Measurements from ENCODE around the gene SMARCD2. TPM values are rescaled to one million over a fixed set of nuclear protein-coding genes. Genes with fewer than 3 reads are reported as not detected.

Gene SMARCD2
- total RNA-seq, 1 donor from 2014 or later, result 78.0 TPM

DNA sequence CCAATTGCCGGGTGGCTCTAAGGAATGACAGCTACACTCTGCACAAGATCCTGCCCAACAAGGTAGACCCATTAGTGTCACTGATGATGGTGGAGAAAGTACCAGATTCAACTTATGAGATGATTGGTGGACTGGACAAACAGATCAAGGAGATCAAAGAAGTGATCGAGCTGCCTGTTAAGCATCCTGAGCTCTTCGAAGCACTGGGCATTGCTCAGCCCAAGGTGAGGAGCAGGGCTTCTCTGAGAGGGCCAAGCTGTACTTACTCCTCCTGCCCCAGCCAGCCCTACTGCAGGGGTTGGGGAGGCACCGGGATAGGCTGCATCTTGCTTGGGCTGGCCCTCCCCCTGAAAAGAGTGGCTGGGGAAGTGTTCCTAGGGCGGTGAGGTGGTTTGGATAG lies 12.2 kb downstream of the SMARCD2 start:
- H3K4me1 ChIP-seq, result peaks cover 10 to 22% of the 10 kb centered on the region in 2 donors

GRCh38 chr17:63828936-63829335 lies 13.5 kb downstream of the SMARCD2 start:
- H3K9me3 ChIP-seq, result no peaks in the 10 kb centered on the region
- H3K4me3 ChIP-seq, result peak overlapping the region; percentile 66 to 90
- no peak for TF ChIP-seq CTCF (IDR thresholded peaks at IDR 0.05)
- intact Hi-C loops (cut with DNase I), result loop anchor here (5.0 kb wide), 2 partner anchors 277 to 678 kb away; partner anchors contain the start of genes CEP95, DCAF7 and DDX5
- no peaks in the 10 kb centered on the region for H3K27me3 ChIP-seq
- peaks cover 10 to 22% of the 10 kb centered on the region in 2 donors for H3K4me1 ChIP-seq
- no peak for DNase-seq (ENCODE audit: low spot score in 2 of 2)
- no peak overlapping the region for H3K27ac ChIP-seq
- H3K36me3 ChIP-seq, result peaks cover 64 to 69% of the 10 kb centered on the region in 2 donors

More for the DNA sequence above, 12.2 kb downstream of the SMARCD2 start:
- no peak for TF ChIP-seq CTCF (IDR thresholded peaks at IDR 0.05)
- no peaks in the 10 kb centered on the region for H3K27me3 ChIP-seq
- intact Hi-C loops (cut with DNase I), result no loop called here
- peaks cover 64 to 70% of the 10 kb centered on the region in 2 donors for H3K36me3 ChIP-seq
- no peak overlapping the region for H3K4me3 ChIP-seq
- no peak overlapping the region for H3K27ac ChIP-seq
- no peak for DNase-seq (ENCODE audit: low spot score in 2 of 2)
- H3K9me3 ChIP-seq, result no peaks in the 10 kb centered on the region

GRCh38 chr17:63827801-63828221 lies 14.7 kb downstream of the SMARCD2 start:
- H3K27me3 ChIP-seq, result no peaks in the 10 kb centered on the region
- H3K9me3 ChIP-seq, result no peaks in the 10 kb centered on the region
- peak overlapping the region; percentile 89 to 90 for H3K27ac ChIP-seq
- H3K36me3 ChIP-seq, result peaks cover 58 to 69% of the 10 kb centered on the region in 2 donors
- intact Hi-C loops (cut with DNase I), result loop anchor here (1.0 to 5.0 kb wide), 6 partner anchors 15 to 679 kb away; partner anchors contain the start of genes CCDC47, CEP95, DCAF7 and DDX5
- H3K4me1 ChIP-seq, result peaks cover 10 to 22% of the 10 kb centered on the region in 2 donors
- DNase-seq (ENCODE audit: low spot score in 2 of 2), result no peak
- TF ChIP-seq CTCF (IDR thresholded peaks at IDR 0.05), result no peak
- H3K4me3 ChIP-seq, result peak overlapping the region; percentile 66 to 90

DNA sequence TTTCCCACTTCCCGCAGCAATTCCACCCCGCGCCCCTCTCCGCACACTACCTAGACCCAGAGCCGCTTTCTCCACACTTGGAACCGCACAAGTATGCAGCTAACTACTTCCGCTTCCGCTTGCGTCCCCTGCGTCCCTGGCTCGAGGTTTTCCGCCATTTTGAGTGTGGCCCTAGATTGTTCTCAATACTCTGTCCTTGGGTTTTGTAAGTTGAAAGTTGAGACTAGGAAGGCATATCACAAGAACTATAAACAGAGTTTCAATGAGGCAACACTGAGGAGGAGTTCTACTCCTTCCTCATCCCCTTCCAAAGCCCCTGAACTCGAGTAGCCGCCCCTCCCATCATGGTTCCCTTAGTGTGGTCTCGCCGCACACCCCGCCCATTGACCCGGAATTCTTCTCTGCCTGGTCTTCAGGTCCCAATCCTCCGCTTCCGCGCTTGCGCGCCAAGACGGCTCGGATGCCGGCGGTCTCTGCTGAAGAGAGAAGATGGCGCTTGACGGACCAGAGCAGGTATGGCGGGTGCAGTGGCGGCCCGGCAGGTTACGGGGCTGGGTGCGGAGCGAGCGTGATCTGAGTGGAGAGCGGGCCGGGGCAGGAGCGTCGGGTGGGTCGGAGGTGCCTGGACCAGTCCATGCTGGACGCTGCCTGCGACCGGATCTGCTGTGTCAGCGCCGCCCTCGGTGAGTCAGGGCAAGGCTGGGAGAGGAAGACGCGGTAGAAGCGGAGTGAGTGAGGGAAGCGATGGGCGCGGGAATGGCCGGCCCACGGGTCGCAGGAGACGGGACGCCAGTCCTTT lies 15.3 kb downstream of the SMARCD2 start, which contains the start of the genes FTSJ3 and PSMC5:
Gene FTSJ3 (minus strand): TSS at position 662 of the 799 bp plus-strand sequence. CDS start 761 bp downstream, outside the sequence.
Gene PSMC5 (plus strand): TSS at position 430 of the 799 bp plus-strand sequence. CDS start 60 bp downstream, at position 490.
- peak; percentile 78 to 97 for DNase-seq (ENCODE audit: low spot score in 2 of 2)
- peaks cover 10 to 22% of the 10 kb centered on the region in 2 donors for H3K4me1 ChIP-seq
- H3K36me3 ChIP-seq, result peaks cover 58 to 69% of the 10 kb centered on the region in 2 donors
- peak; percentile 25 to 52 (median 40) for TF ChIP-seq CTCF (IDR thresholded peaks at IDR 0.05)
- intact Hi-C loops (cut with DNase I), result loop anchor here (1.0 to 5.0 kb wide), 6 partner anchors 16 to 680 kb away; partner anchors contain the start of genes CCDC47, CEP95, DCAF7 and DDX5
- peak within 1 kb of the TSS; percentile 66 to 90 for H3K4me3 ChIP-seq
- H3K27me3 ChIP-seq, result no peaks in the 10 kb centered on the region
- H3K27ac ChIP-seq, result peak within 1 kb of the TSS; percentile 89 to 90
- no peaks in the 10 kb centered on the region for H3K9me3 ChIP-seq

GRCh38 chr17:63826468-63827001 lies 15.9 kb downstream of the SMARCD2 start:
- Histone ChIP-seq H3K4me3 (peak overlapping the region; percentile 66 to 90), H3K36me3 (peaks cover 58 to 69% of the 10 kb centered on the region in 2 donors), H3K27ac (peak overlapping the region; percentile 89 to 90), H3K9me3 (no peaks in the 10 kb centered on the region), H3K27me3 (no peaks in the 10 kb centered on the region), H3K4me1 (peaks cover 10 to 22% of the 10 kb centered on the region in 2 donors)
- TF ChIP-seq CTCF (IDR thresholded peaks at IDR 0.05), result no peak
- intact Hi-C loops (cut with DNase I), result loop anchor here (1.0 to 5.0 kb wide), 6 partner anchors 17 to 681 kb away; partner anchors contain the start of genes CCDC47, CEP95, DCAF7 and DDX5
- DNase-seq (ENCODE audit: low spot score in 2 of 2), result peak in 1 of 2 donors; percentile 73

Data from ascending aorta (tissue), 2 donors.